Endodermal cell (in vitro differentiated cells): ENCODE data around the gene BICDL1. TPM values are rescaled to one million over a fixed set of nuclear protein-coding genes. Genes with fewer than 3 reads are reported as not detected.
A peak's percentile ranks its signal among the peaks of the same experiment; 100 is the strongest.

Experiments used
- DNase-seq: peaks from one replicate; pipeline ENCODE4 v3.0.0-alpha.2; 2017
- H3K27ac ChIP-seq: 2 replicates; pipeline ENCODE4 v1.5.1; 2013; ENCODE audit warnings: mild to moderate bottlenecking, low read depth, low read length, moderate library complexity
- H3K27me3 ChIP-seq: 2 replicates; pipeline ENCODE4 v1.6.1; 2013; ENCODE audit warnings: mild to moderate bottlenecking, low read length, moderate library complexity; ENCODE audit not compliant: insufficient read depth, control insufficient read depth, poor library complexity, severe bottlenecking
- H3K36me3 ChIP-seq: 2 replicates; pipeline ENCODE4 v1.7.0; 2013; ENCODE audit warnings: mild to moderate bottlenecking, low read length, moderate library complexity; ENCODE audit not compliant: control insufficient read depth, insufficient read depth
- H3K4me1 ChIP-seq: one replicate; pipeline ENCODE4 v1.7.0; 2013; ENCODE audit warnings: low read length; ENCODE audit not compliant: control insufficient read depth, insufficient read depth
- H3K4me3 ChIP-seq: 2 replicates; pipeline ENCODE4 v1.5.1; 2013; ENCODE audit warnings: mild to moderate bottlenecking, low read length, moderate library complexity
- H3K9ac ChIP-seq: 2 replicates; pipeline ENCODE4 v1.6.1; 2013; ENCODE audit warnings: mild to moderate bottlenecking, low read length, moderate library complexity; ENCODE audit not compliant: poor library complexity, severe bottlenecking; ENCODE audit errors: extremely low read depth
- H3K9me3 ChIP-seq: 2 replicates; pipeline ENCODE4 v1.6.1; 2013; ENCODE audit warnings: mild to moderate bottlenecking, low read length, moderate library complexity; ENCODE audit not compliant: control insufficient read depth
- H3K27ac Mint-ChIP-seq: 2 replicates; pipeline ENCODE4 v1.8.0; 2020; ENCODE audit warnings: mixed read lengths
- H3K27me3 Mint-ChIP-seq: 2 replicates; pipeline ENCODE4 v1.8.0; 2021; ENCODE audit warnings: mild to moderate bottlenecking, mixed read lengths; ENCODE audit not compliant: insufficient read depth
- H3K36me3 Mint-ChIP-seq: 2 replicates; pipeline ENCODE4 v1.8.0; 2020; ENCODE audit warnings: low read depth, mixed read lengths
- H3K4me1 Mint-ChIP-seq: 2 replicates; pipeline ENCODE4 v1.8.0; 2020; ENCODE audit warnings: mixed read lengths
- H3K4me3 Mint-ChIP-seq: 2 replicates; pipeline ENCODE4 v1.8.0; 2020; ENCODE audit warnings: mild to moderate bottlenecking, moderate library complexity, mixed read lengths
- H3K9me3 Mint-ChIP-seq: 2 replicates; pipeline ENCODE4 v1.8.0; 2020; ENCODE audit warnings: mild to moderate bottlenecking, mixed read lengths
- WGBS, 2 experiments: methylation state at CpG; one replicate each; pipeline versions ENCODE4 v1.1.5 to v1.1.7; 2013; ENCODE audit warnings: missing lambda C conversion rate in 2 of 2, mixed read lengths in 1 of 2; ENCODE audit not compliant: insufficient coverage in 1 of 2, insufficient read length in 1 of 2; 5-methylcytosine and 5-hydroxymethylcytosine counted together
- total RNA-seq, 2 donors: library from RNA; stranded (reverse); fragmentation: NEBNext Ultra II Directional in 1 of 2; extraction: Animal tissue kit (Norgen Biotek cat#: 25700) in 1 of 2; gene quantifications; 2 replicates in 1 of 2; 3 replicates in 1 of 2; pipeline ENCODE4 v1.2.1, GENCODE V29; 2021
- TF ChIP-seq, protein P1 (sequence below): fragments of 200-600 bp; sonication (generic); conservative IDR thresholded peaks from 2 replicates; pipeline ENCODE4 v1.5.0; 2021; ENCODE audit warnings: antibody characterized with exemption, mild to moderate bottlenecking

The BICDL1 gene
- total RNA-seq, 2 donors from 2014 or later = 14.5 to 22.3 TPM

DNA sequence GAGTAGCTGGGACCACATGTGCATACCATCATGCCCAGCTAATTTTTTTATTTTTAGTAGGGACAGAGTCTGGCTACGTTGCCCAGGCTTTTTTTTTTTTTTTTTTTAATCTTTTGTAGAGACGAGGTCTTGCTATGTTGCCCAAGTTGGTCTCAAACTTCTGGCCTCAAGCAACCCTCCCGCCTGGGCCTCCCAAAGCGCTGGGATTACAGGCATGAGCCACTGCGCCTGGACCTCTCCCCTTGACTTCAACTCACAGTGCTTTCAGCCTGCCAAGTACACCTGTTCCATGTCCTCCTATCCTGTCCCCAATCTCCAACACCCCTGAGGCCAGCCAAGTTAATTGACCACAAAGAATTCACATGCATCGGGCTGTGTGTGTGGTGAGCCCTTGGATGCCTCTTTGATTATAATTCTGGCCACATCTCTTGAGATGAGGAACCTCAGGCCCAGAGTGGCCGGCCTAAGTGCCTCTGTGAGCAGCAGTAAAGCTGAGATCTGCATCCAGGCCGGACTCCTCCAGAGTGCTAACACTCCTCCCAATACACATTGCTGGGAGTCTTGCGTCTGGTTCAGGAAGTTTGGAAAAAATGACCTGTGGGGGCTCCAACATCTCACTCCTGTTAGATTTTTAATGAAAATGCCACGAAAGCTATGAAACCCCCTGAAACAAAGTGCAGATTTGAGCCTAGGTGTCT lies 120.7 kb downstream of the BICDL1 start:
- H3K9me3 ChIP-seq = no peaks in the 10 kb centered on the region
- no peak overlapping the region for H3K27ac ChIP-seq
- no peak overlapping the region for H3K9ac ChIP-seq
- TF ChIP-seq, protein P1, sequence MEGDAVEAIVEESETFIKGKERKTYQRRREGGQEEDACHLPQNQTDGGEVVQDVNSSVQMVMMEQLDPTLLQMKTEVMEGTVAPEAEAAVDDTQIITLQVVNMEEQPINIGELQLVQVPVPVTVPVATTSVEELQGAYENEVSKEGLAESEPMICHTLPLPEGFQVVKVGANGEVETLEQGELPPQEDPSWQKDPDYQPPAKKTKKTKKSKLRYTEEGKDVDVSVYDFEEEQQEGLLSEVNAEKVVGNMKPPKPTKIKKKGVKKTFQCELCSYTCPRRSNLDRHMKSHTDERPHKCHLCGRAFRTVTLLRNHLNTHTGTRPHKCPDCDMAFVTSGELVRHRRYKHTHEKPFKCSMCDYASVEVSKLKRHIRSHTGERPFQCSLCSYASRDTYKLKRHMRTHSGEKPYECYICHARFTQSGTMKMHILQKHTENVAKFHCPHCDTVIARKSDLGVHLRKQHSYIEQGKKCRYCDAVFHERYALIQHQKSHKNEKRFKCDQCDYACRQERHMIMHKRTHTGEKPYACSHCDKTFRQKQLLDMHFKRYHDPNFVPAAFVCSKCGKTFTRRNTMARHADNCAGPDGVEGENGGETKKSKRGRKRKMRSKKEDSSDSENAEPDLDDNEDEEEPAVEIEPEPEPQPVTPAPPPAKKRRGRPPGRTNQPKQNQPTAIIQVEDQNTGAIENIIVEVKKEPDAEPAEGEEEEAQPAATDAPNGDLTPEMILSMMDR = no peak
- Mint-ChIP-seq H3K9me3 (no peaks in the 10 kb centered on the region), H3K27ac (peak overlapping the region; percentile 96), H3K4me3 (no peak overlapping the region), H3K4me1 (peaks cover 27% of the 10 kb centered on the region), H3K27me3 (no peaks in the 10 kb centered on the region), H3K36me3 (peaks cover 45% of the 10 kb centered on the region)
- no peak overlapping the region for H3K4me3 ChIP-seq
- peaks cover 40% of the 10 kb centered on the region for H3K36me3 ChIP-seq
- 83 to 92% methylated on average over 7 to 10 of the region's 10 CpGs for WGBS, 2 experiments
- H3K27me3 ChIP-seq = no peaks in the 10 kb centered on the region
- H3K4me1 ChIP-seq = peaks cover 5% of the 10 kb centered on the region
- DNase-seq = peak; percentile 75

DNA sequence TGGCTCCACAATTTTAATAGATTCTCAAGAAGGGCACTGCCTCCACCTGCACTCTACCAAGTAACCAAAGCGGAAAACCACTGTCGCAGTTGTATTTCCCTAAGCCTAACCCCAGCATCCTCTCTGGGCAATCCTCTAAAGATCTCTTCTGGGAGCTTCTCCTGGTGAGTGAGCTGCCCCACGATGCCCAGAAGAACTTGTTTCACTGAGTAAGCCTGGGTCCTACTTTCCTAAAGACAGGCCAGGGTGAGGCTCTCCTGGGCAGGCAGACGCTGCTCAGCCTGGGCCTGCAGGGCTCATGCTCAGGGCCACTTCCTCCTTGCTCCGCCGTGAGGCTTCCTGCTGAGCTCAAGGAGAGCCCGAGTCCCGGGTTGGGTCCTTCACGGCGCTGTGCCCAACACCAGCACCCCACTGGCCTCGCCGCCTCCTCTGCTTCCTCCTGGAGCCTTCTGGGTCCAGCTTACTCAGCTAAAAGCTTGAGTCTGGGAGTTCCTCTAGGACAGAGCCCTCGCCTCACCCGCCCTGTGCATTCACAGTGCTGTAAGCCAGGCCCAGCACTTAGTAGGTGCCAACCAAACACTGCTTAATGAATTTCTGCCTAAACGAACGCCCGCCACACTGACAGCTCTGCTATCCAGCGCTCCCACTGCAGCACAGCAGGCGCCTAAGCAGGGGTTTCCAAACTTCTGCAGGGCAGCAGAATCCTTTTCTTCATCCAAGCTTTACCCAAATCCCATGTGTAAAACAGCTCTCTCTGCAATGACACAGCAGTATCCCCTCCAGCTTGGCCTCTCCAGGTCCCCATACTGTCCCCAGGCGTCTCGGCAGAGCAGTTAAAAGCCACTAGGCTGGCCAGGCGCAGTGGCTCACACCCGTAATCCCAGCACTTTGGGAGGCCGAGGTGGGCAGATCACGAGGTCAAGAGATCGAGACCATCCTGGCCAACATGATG lies 121.8 kb downstream of the BICDL1 start:
- 81 to 82% methylated on average over 25 to 26 of the region's 26 CpGs for WGBS, 2 experiments
- Histone ChIP-seq H3K4me1 (peaks cover 5% of the 10 kb centered on the region), H3K36me3 (peaks cover 37% of the 10 kb centered on the region), H3K9ac (no peak overlapping the region), H3K27ac (peak overlapping the region; percentile 8), H3K27me3 (no peaks in the 10 kb centered on the region), H3K4me3 (no peak overlapping the region), H3K9me3 (no peaks in the 10 kb centered on the region)
- Mint-ChIP-seq H3K27ac (peak overlapping the region; percentile 96), H3K9me3 (no peaks in the 10 kb centered on the region), H3K36me3 (peaks cover 42% of the 10 kb centered on the region), H3K4me3 (no peak overlapping the region), H3K27me3 (no peaks in the 10 kb centered on the region), H3K4me1 (peaks cover 31% of the 10 kb centered on the region)
- TF ChIP-seq, protein P1 = no peak
- peak; percentile 83 for DNase-seq

DNA sequence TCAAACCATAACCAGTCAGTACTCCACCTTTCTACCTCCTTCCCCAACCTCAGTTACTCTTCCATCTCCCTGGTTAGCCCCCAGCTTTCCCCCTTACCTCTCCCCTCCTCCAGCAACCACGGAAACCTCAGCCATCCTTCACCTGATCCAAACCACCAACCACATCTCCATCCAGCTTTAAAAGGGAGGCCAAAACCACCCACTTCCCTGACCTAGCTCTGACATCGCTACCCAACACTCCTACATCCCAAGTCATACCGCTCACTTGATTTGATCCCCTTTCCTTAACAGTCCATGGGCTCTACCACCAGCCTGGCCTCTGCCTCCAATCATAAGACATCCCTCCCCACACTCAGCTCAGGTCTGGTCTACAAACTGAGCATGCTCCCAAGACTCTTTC lies 126.0 kb downstream of the BICDL1 start:
- TF ChIP-seq, protein P1 = no peak
- DNase-seq = no peak
- Mint-ChIP-seq H3K4me1 (peaks cover 34% of the 10 kb centered on the region), H3K27ac (no peak overlapping the region), H3K36me3 (peaks cover 20% of the 10 kb centered on the region), H3K9me3 (no peaks in the 10 kb centered on the region), H3K27me3 (no peaks in the 10 kb centered on the region), H3K4me3 (peak overlapping the region; percentile 84)
- 92 to 93% methylated on average over 2 to 3 of the region's 3 CpGs for WGBS, 2 experiments
- Histone ChIP-seq H3K36me3 (peaks cover 15% of the 10 kb centered on the region), H3K9ac (no peak overlapping the region), H3K27ac (no peak overlapping the region), H3K9me3 (no peaks in the 10 kb centered on the region), H3K4me3 (peak overlapping the region; percentile 92), H3K4me1 (peaks cover 9% of the 10 kb centered on the region), H3K27me3 (no peaks in the 10 kb centered on the region)
